ENCODE results near the gene NOXA1. TPM values are rescaled to one million over a fixed set of nuclear protein-coding genes. Genes with fewer than 3 reads are reported as not detected.

NOXA1 gene
- total RNA-seq, 1 donor from 2014 or later = 1.0 TPM

DNA sequence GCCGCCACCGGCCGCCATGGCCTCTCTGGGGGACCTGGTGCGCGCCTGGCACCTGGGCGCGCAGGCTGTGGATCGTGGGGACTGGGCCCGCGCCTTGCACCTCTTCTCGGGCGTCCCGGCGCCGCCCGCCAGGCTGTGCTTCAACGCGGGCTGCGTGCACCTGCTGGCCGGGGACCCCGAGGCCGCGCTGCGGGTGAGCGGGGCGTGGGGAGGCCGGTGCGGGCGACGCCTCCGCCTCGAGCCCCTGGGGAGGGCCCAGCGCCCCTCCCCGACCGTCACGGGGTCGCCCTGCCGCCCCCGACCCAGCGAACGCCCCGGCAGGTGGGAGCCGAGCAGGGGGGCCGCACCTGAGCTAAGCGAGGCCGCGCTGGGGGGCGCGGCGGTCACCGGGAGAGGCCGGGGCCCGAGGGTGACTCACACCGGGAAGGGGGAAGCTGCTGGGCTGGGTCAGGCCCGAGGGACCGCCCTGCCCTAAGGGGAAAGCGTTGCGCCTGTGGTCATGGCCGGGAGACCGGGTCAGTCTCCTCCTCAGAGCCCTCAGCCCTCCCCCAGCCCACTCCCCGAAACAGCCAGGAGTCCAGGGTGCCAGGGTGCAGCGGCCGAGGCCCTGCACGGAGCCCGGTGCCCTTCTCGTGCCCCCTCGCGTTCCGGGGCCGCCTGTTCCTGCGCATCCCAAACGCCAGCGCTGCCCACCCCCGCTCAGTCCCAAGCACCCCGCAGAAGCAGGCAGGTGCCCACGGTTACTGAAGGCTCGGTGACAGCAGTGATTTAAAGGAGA is 510 bp downstream of the NOXA1 start:
- Mint-ChIP-seq H3K27ac (ENCODE audit: unreplicated experiment) (no peak overlapping the region), H3K4me1 (ENCODE audit: unreplicated experiment) (peaks cover 17% of the 10 kb centered on the region), H3K36me3 (ENCODE audit: unreplicated experiment) (peaks cover 2% of the 10 kb centered on the region), H3K9me3 (ENCODE audit: unreplicated experiment) (no peaks in the 10 kb centered on the region), H3K4me3 (ENCODE audit: unreplicated experiment) (no peak overlapping the region), H3K27me3 (ENCODE audit: unreplicated experiment) (no peaks in the 10 kb centered on the region)
- TF ChIP-seq CTCF (IDR thresholded peaks at IDR 0.05) = no peak
- no peak for DNase-seq (ENCODE audit: extremely low spot score, unreplicated experiment)

DNA sequence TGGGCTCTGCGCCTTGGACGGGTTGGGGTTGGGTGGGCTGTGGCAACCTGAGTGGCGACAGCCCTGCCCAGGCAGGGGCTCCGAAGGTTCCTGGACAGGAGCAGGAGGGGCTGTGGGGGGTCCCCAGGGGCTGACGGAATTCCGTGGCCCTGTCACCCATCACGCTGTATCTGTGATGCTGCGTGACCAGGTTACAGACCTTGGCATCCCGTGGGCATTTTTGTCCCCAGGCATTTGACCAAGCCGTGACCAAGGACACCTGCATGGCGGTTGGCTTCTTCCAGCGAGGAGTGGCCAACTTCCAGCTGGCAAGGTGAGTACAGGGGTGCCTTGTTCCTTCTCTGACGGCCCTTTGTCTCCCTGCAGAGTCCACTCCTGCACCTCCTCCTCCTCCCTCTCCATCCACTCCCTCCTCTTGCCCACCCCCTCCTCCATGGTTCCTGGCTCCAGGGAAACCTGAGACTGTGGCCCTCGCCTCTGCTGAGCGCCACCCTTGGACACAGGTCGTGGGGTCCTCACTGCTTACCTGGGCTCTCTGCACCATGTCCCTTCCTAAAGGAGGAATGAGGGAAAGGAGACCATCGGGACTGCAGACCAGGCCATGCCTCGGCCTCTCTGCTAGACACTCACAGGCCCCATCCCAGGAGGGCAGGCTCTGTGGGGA is 3.0 kb downstream of the NOXA1 start:
- Mint-ChIP-seq H3K9me3 (ENCODE audit: unreplicated experiment) (no peaks in the 10 kb centered on the region), H3K36me3 (ENCODE audit: unreplicated experiment) (no peaks in the 10 kb centered on the region), H3K4me1 (ENCODE audit: unreplicated experiment) (peaks cover 17% of the 10 kb centered on the region), H3K4me3 (ENCODE audit: unreplicated experiment) (no peak overlapping the region), H3K27ac (ENCODE audit: unreplicated experiment) (no peak overlapping the region), H3K27me3 (ENCODE audit: unreplicated experiment) (no peaks in the 10 kb centered on the region)
- DNase-seq (ENCODE audit: extremely low spot score, unreplicated experiment) = no peak
- no peak for TF ChIP-seq CTCF (IDR thresholded peaks at IDR 0.05)

DNA sequence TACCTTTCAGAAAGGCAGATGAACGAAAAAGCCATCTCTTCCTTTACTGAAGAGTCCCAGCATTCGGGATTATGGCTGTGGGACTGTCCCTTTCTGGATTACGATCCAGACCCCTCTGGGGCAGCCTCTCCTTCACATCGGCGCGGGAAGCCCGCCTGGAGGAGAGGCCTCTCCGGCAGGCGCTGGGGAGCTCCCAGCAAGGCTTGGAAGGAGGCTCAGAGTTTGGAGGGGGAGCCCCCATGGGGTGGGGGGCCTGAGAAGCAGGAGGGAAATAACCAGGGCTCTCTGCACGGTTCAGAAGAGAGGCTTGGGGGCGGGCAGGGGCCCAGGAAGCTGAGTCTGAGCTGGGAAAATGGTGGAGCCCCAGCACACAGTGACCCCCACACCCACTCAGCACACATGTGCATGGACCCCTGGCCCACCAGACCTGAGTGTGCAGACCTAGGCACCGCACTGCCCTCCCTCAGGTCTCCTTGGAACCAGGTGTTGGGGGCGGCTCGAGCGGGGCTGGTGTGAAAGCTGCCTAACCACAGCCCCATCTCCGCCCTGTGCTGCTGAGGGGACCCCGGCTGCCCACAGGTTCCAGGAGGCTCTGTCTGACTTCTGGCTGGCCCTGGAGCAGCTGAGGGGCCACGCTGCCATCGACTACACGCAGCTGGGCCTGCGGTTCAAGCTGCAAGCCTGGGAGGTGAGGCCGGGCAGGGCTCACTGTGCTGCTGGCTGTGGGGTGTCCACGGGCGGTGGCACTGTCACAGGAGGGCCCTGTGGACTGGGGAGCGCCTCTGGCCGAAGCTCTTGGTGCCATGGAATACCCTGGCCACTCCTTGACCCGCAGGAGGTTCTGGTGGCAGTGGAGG is 4.5 kb downstream of the NOXA1 start:
- Mint-ChIP-seq H3K27me3 (ENCODE audit: unreplicated experiment) (no peaks in the 10 kb centered on the region), H3K4me3 (ENCODE audit: unreplicated experiment) (no peak overlapping the region), H3K27ac (ENCODE audit: unreplicated experiment) (no peak overlapping the region), H3K9me3 (ENCODE audit: unreplicated experiment) (no peaks in the 10 kb centered on the region), H3K4me1 (ENCODE audit: unreplicated experiment) (peaks cover 5% of the 10 kb centered on the region), H3K36me3 (ENCODE audit: unreplicated experiment) (no peaks in the 10 kb centered on the region)
- DNase-seq (ENCODE audit: extremely low spot score, unreplicated experiment) = no peak
- no peak for TF ChIP-seq CTCF (IDR thresholded peaks at IDR 0.05)

GRCh38 chr9:137428311-137428630 is 5.1 kb downstream of the NOXA1 start:
- TF ChIP-seq CTCF (IDR thresholded peaks at IDR 0.05) = no peak

More at GRCh38 chr9:137428311-137428630, 5.1 kb downstream of the NOXA1 start:
- Mint-ChIP-seq H3K4me1 (ENCODE audit: unreplicated experiment) (peaks cover 5% of the 10 kb centered on the region), H3K9me3 (ENCODE audit: unreplicated experiment) (no peaks in the 10 kb centered on the region), H3K36me3 (ENCODE audit: unreplicated experiment) (no peaks in the 10 kb centered on the region), H3K27ac (ENCODE audit: unreplicated experiment) (no peak overlapping the region), H3K4me3 (ENCODE audit: unreplicated experiment) (no peak overlapping the region), H3K27me3 (ENCODE audit: unreplicated experiment) (no peaks in the 10 kb centered on the region)
- no peak for DNase-seq (ENCODE audit: extremely low spot score, unreplicated experiment)

Measured in osteocyte (in vitro differentiated cells).